SU-DHL-6 (cell line): ENCODE data around the gene CENPU.

ENCODE experiments used
- H2AFZ ChIP-seq: fragments of 200-600 bp; sonication (generic); 2 replicates; pipeline ENCODE4 v1.6.1; 2014; ENCODE audit warnings: low read depth, mild to moderate bottlenecking, moderate library complexity, mixed read lengths, antibody characterized with exemption, low read length; ENCODE audit not compliant: severe bottlenecking
- H3F3A ChIP-seq: fragments of 200-600 bp; shearing (Covaris generic); 2 replicates; pipeline ENCODE4 v1.6.0; 2016; ENCODE audit warnings: antibody characterized with exemption, mild to moderate bottlenecking; ENCODE audit not compliant: insufficient read depth
- H3K27ac ChIP-seq: fragments of 200-600 bp; sonication (generic); 2 replicates; pipeline ENCODE4 v1.5.1; 2016; ENCODE audit warnings: low read depth, mild to moderate bottlenecking, low read length, moderate library complexity, mixed read lengths
- H3K27me3 ChIP-seq: fragments of 200-600 bp; sonication (generic), shearing (Covaris generic); 2 replicates; pipeline ENCODE4 v1.6.0; 2014; ENCODE audit warnings: mild to moderate bottlenecking, low read length
- H3K36me3 ChIP-seq: fragments of 200-600 bp; sonication (generic); 2 replicates; pipeline ENCODE4 v1.6.1; 2014; ENCODE audit warnings: mild to moderate bottlenecking, low read length, mixed read lengths
- H3K4me2 ChIP-seq: fragments of 300-600, 200-600 bp; shearing (Covaris generic), sonication (generic); 2 replicates; pipeline ENCODE4 v1.6.0; 2014; ENCODE audit warnings: low read length, low read depth, mild to moderate bottlenecking; ENCODE audit not compliant: poor library complexity, severe bottlenecking
- H3K4me3 ChIP-seq: fragments of 200-600 bp; sonication (generic); 2 replicates; pipeline ENCODE4 v1.5.1; 2014; ENCODE audit warnings: antibody characterized with exemption, low read length, mild to moderate bottlenecking, mixed read lengths; ENCODE audit not compliant: insufficient read depth, poor library complexity, severe bottlenecking
- H3K79me2 ChIP-seq: fragments of 200-600 bp; sonication (generic); 2 replicates; pipeline ENCODE4 v1.6.1; 2014; ENCODE audit warnings: mild to moderate bottlenecking, low read length, moderate library complexity; ENCODE audit not compliant: insufficient read depth
- H3K9ac ChIP-seq: fragments of 200-600 bp; sonication (generic); 2 replicates; pipeline ENCODE4 v1.7.0; 2014; ENCODE audit warnings: mild to moderate bottlenecking, low read length
- H3K9me2 ChIP-seq: fragments of 200-600 bp; sonication (generic); replicated peaks from 2 replicates; pipeline ENCODE4 v1.6.1; 2014; ENCODE audit warnings: low read length; ENCODE audit not compliant: insufficient read depth
- H3K9me3 ChIP-seq: fragments of 200-600 bp; sonication (generic); 2 replicates; pipeline ENCODE4 v1.6.1; 2014; ENCODE audit warnings: low read length, mixed read lengths; ENCODE audit not compliant: insufficient read depth
- H4K20me1 ChIP-seq: fragments of 200-600 bp; sonication (generic); 2 replicates; pipeline ENCODE4 v1.6.1; 2014; ENCODE audit warnings: low read depth, mild to moderate bottlenecking, antibody characterized with exemption, low read length, moderate library complexity, mixed read lengths
- EZH2phosphoT487 ChIP-seq: fragments of 200-600 bp; sonication (generic), shearing (Covaris generic); conservative IDR thresholded peaks from 2 replicates; pipeline ENCODE4 v1.6.1; 2018; ENCODE audit warnings: mild to moderate bottlenecking, antibody characterized with exemption, low read length, moderate library complexity, mixed read lengths
- TF ChIP-seq, protein P1 (sequence below): fragments of 200-600 bp; sonication (generic); IDR thresholded peaks from one replicate; pipeline ENCODE4 v1.5.1; 2017; ENCODE audit warnings: antibody characterized with exemption, mild to moderate bottlenecking, low read length, moderate library complexity; ENCODE audit not compliant: insufficient read depth, poor library complexity, severe bottlenecking

Gene CENPU

DNA sequence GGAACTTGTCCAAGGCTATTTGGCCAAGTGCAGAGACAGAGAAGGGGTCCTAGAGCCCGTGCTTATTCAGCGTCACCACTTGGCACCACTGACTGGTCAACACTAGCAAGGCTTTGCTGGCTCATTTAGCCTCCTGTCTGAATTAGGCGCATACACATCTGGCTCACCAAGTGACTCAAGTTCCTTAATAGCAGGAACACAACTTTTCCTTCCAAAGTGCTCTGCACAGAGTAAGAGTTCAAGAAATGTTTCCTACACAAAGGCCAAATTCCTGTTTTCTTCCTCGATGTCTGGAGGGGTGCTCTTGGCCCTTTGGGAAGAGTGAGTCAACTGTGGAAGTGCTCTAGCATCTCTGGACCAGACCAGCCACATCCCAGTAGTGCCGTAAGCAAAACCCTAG, 26.8 kb upstream of the CENPU start:
- H3K9ac ChIP-seq, result no peak overlapping the region
- H3K9me3 ChIP-seq, result no peaks in the 10 kb centered on the region
- no peaks in the 10 kb centered on the region for H3F3A ChIP-seq
- no peak overlapping the region for H2AFZ ChIP-seq
- no peak overlapping the region for H3K4me2 ChIP-seq
- TF ChIP-seq, protein P1, sequence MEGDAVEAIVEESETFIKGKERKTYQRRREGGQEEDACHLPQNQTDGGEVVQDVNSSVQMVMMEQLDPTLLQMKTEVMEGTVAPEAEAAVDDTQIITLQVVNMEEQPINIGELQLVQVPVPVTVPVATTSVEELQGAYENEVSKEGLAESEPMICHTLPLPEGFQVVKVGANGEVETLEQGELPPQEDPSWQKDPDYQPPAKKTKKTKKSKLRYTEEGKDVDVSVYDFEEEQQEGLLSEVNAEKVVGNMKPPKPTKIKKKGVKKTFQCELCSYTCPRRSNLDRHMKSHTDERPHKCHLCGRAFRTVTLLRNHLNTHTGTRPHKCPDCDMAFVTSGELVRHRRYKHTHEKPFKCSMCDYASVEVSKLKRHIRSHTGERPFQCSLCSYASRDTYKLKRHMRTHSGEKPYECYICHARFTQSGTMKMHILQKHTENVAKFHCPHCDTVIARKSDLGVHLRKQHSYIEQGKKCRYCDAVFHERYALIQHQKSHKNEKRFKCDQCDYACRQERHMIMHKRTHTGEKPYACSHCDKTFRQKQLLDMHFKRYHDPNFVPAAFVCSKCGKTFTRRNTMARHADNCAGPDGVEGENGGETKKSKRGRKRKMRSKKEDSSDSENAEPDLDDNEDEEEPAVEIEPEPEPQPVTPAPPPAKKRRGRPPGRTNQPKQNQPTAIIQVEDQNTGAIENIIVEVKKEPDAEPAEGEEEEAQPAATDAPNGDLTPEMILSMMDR, result no peak
- no peak for TF ChIP-seq EZH2phosphoT487
- no peaks in the 10 kb centered on the region for H4K20me1 ChIP-seq
- no peaks in the 10 kb centered on the region for H3K36me3 ChIP-seq
- no peaks in the 10 kb centered on the region for H3K79me2 ChIP-seq
- H3K4me3 ChIP-seq, result no peak overlapping the region
- H3K9me2 ChIP-seq, result no peaks in the 10 kb centered on the region
- H3K27ac ChIP-seq, result no peak overlapping the region
- no peaks in the 10 kb centered on the region for H3K27me3 ChIP-seq

DNA sequence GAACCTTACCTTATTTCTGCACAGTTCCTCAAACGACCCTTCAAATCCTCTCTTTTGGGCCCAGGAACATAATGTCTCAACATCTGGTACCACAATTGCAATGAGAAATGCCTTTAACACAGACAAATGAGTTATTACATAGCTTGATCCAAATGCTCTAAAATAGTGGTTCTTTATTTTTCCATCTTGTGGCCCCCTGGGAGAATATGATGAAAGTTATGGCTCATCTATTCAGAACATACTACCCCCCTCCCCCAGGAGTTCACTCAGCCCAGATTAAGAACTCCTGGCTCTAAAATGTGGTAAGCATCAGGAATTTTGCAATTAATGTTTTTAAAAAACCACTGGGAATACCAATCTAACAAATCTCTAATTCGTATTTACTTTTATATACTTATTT, 23.9 kb upstream of the CENPU start:
- TF ChIP-seq, protein P1, result no peak
- TF ChIP-seq EZH2phosphoT487, result no peak
- Histone ChIP-seq H3K4me2 (no peak overlapping the region), H3K27me3 (no peaks in the 10 kb centered on the region), H3K9ac (no peak overlapping the region), H4K20me1 (no peaks in the 10 kb centered on the region), H3K4me3 (no peak overlapping the region), H3K36me3 (no peaks in the 10 kb centered on the region), H3K9me2 (no peaks in the 10 kb centered on the region), H2AFZ (no peak overlapping the region), H3K9me3 (no peaks in the 10 kb centered on the region), H3K27ac (no peak overlapping the region), H3K79me2 (no peaks in the 10 kb centered on the region), H3F3A (no peaks in the 10 kb centered on the region)

DNA sequence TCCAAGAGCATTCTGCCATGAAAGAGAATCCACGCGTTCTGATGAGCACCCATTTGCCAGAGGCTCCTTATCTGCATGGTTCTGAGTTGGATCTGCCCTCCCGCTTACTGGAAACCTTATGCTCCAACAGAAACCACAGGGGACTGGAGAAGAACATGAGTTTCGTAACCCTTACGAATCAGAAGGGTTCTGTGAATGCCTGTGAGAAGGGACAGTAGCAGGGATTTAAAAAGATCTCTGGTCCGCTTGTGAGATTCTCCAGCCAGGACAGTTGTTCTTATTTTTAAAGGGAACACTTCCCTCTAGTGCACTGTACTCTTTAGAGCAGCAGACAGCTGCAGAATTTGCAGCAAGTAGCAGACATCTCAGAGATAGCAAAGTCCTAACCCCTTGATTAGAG, 22.5 kb upstream of the CENPU start:
- H3K4me3 ChIP-seq, result no peak overlapping the region
- no peaks in the 10 kb centered on the region for H3F3A ChIP-seq
- H3K36me3 ChIP-seq, result no peaks in the 10 kb centered on the region
- no peak overlapping the region for H3K9ac ChIP-seq
- no peaks in the 10 kb centered on the region for H3K79me2 ChIP-seq
- H2AFZ ChIP-seq, result no peak overlapping the region
- H4K20me1 ChIP-seq, result no peaks in the 10 kb centered on the region
- TF ChIP-seq, protein P1, result no peak
- no peak for TF ChIP-seq EZH2phosphoT487
- H3K9me3 ChIP-seq, result no peaks in the 10 kb centered on the region
- H3K9me2 ChIP-seq, result no peaks in the 10 kb centered on the region
- no peak overlapping the region for H3K27ac ChIP-seq
- H3K27me3 ChIP-seq, result no peaks in the 10 kb centered on the region
- H3K4me2 ChIP-seq, result no peak overlapping the region
